NCI-H1694 treated with DMSO at 0.1 percent for 48 hours (cell line): ENCODE measurements around the gene E2F3.

ENCODE experiments used
- DNase-seq: peaks from one replicate; lab custom pipeline; 2025; lab: John Stamatoyannopoulos, UW

The E2F3 gene

GRCh38 chr6:20401205-20402091, at the start of gene E2F3:
Gene E2F3 (plus strand): TSS chr6:20401879. CDS start chr6:20402233, 354 bp downstream.
- DNase-seq, result peak; percentile 99

GRCh38 chr6:20352346-20352745, 49.3 kb upstream of the E2F3 start:
- DNase-seq, result no peak

GRCh38 chr6:20353134-20353533, 48.5 kb upstream of the E2F3 start:
- no peak for DNase-seq

- DNase-seq, result no peak
Observed at GRCh38 chr6:20354366-20354765, 47.3 kb upstream of the E2F3 start.

GRCh38 chr6:20360471-20361119, 41.1 kb upstream of the E2F3 start:
- DNase-seq, result no peak

- DNase-seq, result no peak
Observed at GRCh38 chr6:20362623-20363022, 39.1 kb upstream of the E2F3 start.

- DNase-seq, result no peak
Observed at GRCh38 chr6:20364327-20364726, 37.4 kb upstream of the E2F3 start.

GRCh38 chr6:20365456-20365855, 36.2 kb upstream of the E2F3 start:
- no peak for DNase-seq

GRCh38 chr6:20366082-20366830, 35.4 kb upstream of the E2F3 start:
- DNase-seq, result no peak

- DNase-seq, result no peak
Observed at GRCh38 chr6:20367743-20368485, 33.8 kb upstream of the E2F3 start.

GRCh38 chr6:20370393-20370792, 31.3 kb upstream of the E2F3 start:
- no peak for DNase-seq

GRCh38 chr6:20370801-20371200, 30.9 kb upstream of the E2F3 start:
- DNase-seq, result no peak

- no peak for DNase-seq
Observed at GRCh38 chr6:20375436-20375835, 26.2 kb upstream of the E2F3 start.

- DNase-seq, result peak; percentile 68
Observed at GRCh38 chr6:20377623-20378265, 23.9 kb upstream of the E2F3 start.

- no peak for DNase-seq
Observed at GRCh38 chr6:20379231-20379630, 22.4 kb upstream of the E2F3 start.

- no peak for DNase-seq
Observed at GRCh38 chr6:20386218-20386617, 15.5 kb upstream of the E2F3 start.

- no peak for DNase-seq
Observed at GRCh38 chr6:20389066-20389465, 12.6 kb upstream of the E2F3 start.

- DNase-seq, result no peak
Observed at GRCh38 chr6:20393297-20393696, 8.4 kb upstream of the E2F3 start.

- DNase-seq, result no peak
Observed at GRCh38 chr6:20399518-20399917, 2.2 kb upstream of the E2F3 start.

GRCh38 chr6:20400456-20401204, 1.0 kb upstream of the E2F3 start:
- peak; percentile 56 for DNase-seq

GRCh38 chr6:20402092-20402341, 338 bp downstream of the E2F3 start:
- DNase-seq, result peak; percentile 13
